GM19467 (cell line): ENCODE results near the gene PLCH2.
"Not testable (repeated sequence)": the region's sequence is repeated elsewhere in the genome, so short reads cannot be mapped to it uniquely, and the experiment has no call there.

Experiments
- ATAC-seq: cut with Tn5 transposase; IDR thresholded peaks from one replicate; pipeline ENCODE4 v1.9.1; 2021; ENCODE audit warnings: mild to moderate bottlenecking, moderate library complexity; ENCODE audit not compliant: unreplicated experiment

The PLCH2 gene

DNA sequence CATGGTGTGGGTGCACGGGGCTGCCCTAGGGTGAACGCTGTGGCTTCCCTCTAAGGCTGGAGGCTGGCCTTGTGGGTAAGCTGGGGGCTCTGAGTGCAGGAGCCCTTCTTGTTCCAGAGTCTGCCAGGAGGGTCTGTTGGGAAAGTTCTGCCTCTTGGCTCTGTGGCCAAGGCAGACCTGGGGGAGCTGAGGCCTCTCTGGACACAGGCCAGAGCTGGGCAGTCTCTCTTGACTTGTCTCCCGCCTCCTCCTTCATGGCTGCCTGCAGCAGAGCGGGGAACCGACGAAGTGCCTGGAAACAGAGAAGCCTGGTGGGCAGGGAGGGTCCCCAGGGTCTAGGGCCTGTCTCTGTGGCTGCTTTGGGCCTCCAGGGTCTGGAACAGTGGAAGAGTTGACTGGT lies 33.4 kb upstream of the PLCH2 start:
- ATAC-seq: no peak

GRCh38 chr1:2443277-2444137 lies 32.6 kb upstream of the PLCH2 start:
- no peak for ATAC-seq

GRCh38 chr1:2444138-2444591 lies 31.9 kb upstream of the PLCH2 start:
- no peak for ATAC-seq

DNA sequence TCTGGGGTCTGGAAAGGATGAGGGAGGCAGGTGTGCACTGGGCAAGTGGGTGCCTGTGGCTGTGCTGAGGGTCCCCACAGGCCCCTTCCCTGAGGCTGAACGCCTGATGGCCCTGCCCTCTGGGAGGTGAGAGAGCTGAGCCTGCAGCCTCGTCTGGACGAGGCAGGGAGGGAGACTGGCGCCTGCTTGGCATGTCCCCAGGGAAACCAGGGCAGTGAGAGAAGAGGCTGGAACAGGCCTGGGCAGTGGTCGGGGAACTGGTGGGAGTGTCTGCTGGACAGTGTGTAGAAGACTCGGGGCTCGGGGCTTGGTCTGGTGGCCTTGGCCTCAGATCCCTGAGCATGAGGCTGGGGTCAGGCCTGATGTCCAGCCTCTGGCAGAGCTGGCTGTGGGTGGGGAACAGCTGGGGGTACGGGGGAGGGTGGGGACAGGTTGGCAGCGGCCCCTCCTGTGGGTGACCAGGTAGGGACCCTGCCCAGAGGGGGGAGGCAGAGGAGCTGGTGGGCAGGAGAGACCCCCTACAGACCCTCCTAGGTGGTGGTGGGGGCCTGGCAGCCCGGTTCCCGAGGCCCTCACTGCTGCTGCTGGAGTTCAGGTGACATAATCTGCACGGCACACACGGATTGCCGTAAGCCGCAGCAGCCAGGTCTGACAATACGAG lies 30.8 kb upstream of the PLCH2 start:
- no peak for ATAC-seq

DNA sequence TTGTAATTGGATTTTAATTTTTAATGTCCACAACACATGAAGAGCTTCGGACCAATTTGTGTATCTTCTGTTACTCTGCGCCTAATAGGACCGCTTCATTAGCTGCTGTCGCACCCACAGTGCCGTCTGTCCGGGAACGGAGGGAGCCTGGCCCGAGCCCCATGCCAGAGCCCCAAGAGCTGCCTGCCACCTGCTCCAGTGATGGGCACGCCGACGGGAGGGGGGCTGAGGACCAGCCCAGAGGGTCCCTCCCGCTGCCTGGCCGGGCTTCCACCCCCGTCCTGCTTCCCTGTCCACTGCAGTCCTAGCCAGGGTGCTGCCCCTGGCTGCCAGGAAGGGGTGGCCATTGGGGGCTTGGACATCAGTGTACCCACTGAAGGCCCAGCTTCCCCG lies 30.3 kb upstream of the PLCH2 start:
- ATAC-seq: no peak

DNA sequence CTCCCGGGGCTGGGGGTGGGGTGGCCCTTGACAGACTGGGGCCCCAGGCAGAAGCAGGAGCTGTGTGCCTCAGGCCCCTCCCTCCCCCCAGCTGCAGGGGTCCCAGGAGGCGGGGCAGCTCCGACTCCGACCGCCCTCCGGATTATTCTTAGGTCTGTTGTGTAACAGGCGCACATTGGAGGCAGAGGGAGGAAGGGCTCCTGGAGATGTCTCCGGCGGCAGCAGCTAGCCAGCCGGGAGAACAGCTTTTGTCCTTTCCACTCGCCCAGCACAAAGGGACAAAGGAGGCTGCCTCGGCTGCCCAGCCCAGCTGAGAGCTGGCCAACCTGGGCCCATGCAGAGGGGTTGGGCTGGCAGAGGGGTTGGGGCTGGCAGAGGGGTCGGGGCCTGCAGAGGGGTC lies 29.7 kb upstream of the PLCH2 start:
- ATAC-seq: no peak

DNA sequence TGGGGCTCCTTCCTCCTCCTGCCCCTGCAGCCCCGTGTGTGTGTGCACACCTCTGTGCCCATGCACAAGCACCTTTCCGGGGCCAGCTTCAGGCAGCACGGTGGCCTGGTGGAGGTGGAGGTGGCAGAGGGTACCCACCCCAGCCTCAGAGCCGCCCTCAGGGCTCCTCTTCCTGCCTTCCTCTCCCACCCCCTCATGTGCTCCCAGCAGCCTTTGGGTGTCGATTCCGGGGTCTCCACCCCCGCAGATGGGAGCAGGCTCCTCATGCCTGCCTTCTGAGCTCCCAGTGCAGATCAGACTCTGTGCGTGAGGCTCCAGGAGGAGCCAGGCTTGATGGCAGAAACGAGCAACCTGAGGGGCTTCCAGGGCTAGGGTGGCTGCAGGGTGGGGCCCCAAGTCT lies 29.2 kb upstream of the PLCH2 start:
- no peak for ATAC-seq

DNA sequence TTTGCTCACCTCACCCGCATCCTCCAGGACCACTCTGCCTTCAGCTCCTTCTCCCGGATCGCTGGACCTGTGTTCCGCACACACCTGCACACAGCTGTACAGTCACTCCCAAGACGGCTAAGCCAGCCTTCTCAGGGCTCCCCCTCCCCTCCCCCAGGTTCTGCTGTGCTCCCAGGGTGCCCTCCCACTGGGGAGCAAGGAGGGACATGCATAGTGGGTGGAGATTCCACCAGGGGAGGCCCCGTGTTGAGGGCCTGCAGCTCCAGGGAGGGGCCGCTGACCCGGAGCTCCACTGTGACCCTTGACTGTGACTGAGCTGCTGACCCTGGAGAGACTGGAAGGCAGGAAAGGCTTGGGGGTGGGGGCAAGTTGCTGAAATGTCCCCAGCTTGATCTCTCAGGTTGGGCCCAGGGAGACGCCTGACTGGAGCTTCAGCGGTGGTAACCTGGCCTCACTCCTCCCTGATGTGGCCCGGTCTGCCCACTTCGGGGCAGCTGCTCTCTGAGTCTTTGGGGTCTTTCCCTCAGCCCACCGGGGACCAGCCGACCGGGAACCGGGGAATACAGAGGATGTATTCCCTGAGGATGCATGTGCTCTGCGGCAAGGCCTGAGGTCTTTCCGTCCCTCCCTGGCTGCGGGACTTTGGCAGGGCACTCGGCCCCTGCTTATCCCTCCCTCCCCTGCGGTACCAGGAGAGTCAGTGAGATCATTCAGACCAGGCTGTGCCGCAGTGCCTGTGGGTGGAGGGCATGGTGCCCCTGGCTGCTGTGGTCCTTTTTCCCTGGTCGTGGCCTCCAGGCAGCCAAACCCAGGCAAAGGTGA lies 28.6 kb upstream of the PLCH2 start:
- ATAC-seq: no peak

GRCh38 chr1:2448098-2448445 lies 28.0 kb upstream of the PLCH2 start:
- ATAC-seq: no peak

GRCh38 chr1:2449636-2450454 lies 26.2 kb upstream of the PLCH2 start:
- no peak for ATAC-seq

- no peak for ATAC-seq
Observed at GRCh38 chr1:2451741-2452140, 24.3 kb upstream of the PLCH2 start.

GRCh38 chr1:2452201-2452931 lies 23.7 kb upstream of the PLCH2 start:
- no peak for ATAC-seq

DNA sequence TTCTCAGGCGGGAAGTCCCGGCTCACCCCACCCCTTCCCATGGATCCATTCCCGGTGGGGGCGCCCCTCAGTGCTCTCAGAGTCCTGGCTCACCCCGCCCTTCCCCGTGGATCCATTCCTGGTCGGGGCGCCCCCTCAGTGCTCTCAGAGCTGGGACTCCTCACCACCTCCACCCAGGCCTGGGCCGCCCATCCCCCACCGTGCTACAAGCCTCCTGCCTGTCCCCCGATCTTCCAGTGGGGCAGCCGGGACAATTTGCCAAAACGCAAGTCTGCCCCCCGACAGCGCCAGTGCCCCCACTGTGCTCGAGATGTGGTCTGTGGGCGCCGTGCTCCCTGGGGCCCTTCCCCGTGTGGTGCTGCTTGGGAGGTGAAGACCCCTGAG lies 23.2 kb upstream of the PLCH2 start:
- no peak for ATAC-seq

DNA sequence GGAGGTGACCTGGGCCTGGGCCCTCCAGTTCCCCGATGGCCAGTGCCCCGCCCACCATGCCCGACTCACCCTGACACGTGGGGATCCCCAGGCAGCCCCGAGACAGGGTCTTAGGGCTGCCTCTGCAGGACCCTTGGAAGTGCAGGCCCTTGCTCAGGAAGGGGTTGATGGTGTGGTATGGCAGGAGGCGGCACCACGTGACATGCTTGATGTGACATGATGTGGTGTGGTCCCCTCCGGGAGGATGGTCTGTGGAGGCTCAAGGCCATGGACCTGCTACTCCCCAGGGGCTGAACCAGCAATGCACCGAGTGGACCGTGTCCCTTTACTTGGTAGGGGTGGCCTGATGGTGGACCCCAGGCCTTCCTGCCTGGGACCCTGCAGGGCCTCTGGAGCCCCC lies 21.9 kb upstream of the PLCH2 start:
- ATAC-seq: no peak

DNA sequence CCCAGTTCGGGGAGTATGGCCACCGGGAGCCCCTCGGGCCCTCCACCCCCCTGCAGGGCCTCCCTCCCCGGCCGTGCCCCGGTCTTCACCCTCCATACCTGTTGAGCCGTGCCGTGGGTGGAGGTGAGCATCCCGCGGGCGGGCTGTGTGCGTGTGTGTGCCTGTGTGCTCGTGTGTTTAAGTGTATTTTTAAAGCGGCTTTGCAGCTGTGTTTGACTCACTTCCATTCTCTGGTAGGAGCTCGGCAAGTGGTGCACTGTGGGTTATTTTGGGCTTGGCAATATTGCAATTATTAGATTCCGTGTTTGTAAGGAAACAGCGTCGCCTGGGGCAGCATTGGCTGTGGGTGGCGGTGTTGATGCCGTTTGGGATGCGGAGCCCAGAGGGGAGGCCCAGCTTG lies 20.3 kb upstream of the PLCH2 start:
- ATAC-seq: no peak

GRCh38 chr1:2457444-2457843 lies 18.6 kb upstream of the PLCH2 start:
- no peak for ATAC-seq

- ATAC-seq: no peak
Observed at GRCh38 chr1:2458687-2459086, 17.4 kb upstream of the PLCH2 start.

- not testable (repeated sequence) for ATAC-seq
Observed at GRCh38 chr1:2459102-2459753, 16.9 kb upstream of the PLCH2 start.

DNA sequence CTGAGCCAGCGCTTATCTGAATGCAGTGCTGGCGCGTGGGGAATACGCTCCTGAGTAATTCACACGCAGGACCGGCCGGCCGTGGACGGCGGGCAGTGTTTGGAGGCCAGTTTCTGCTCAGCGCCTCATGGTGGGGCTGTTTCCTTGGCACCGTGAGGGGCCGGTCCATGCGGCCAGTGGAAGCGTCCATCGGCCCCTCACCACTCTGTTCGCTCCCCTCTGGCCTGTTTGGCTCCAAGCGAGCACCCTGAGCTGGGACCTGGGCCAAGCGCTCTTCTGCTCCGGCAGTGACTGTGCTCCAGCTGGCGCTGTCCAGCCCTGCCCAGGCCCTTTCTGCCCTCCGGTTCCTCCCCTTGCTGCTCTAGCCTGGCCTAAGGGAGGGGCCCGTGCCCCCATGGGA lies 16.3 kb upstream of the PLCH2 start:
- ATAC-seq: no peak

- ATAC-seq: no peak
Observed at GRCh38 chr1:2460203-2460602, 15.9 kb upstream of the PLCH2 start.
